IMR-90 (cell line): ENCODE data around the gene PRKCG. TPM values are rescaled to one million over a fixed set of nuclear protein-coding genes. Genes with fewer than 3 reads are reported as not detected.
A peak's percentile ranks its signal among the peaks of the same experiment; 100 is the strongest.

ENCODE experiments used
- ATAC-seq: fragments of 200-7000 bp; cut with Tn5 transposase; 2 replicates; pipeline ENCODE4 v1.9.1; 2020; ENCODE audit warnings: low read depth, mild to moderate bottlenecking, moderate library complexity
- BruUV-seq: library from RNA; stranded (reverse); fragments of 400-500 nt; replicated peaks from 2 replicates; lab custom pipeline; 2021; lab: Mats Ljungman, UMichigan
- CTCF ChIA-PET: fragments of 300-600 bp; formaldehyde crosslinking; extraction: SDS; loops from one replicate; lab custom pipeline; 2021; ENCODE audit warnings: antibody characterized with exemption; lab: Yijun Ruan, JAX
- POLR2A ChIA-PET: fragments of 300-600 bp; sonication (Branson Sonifier 250); formaldehyde crosslinking; loops from one replicate; lab custom pipeline; 2022; ENCODE audit warnings: antibody characterized with exemption; ENCODE audit not compliant: unreplicated experiment; lab: Charles Lee
- DNase-seq: peaks from one replicate; pipeline ENCODE4 v3.0.0; 2013
- H2AFZ ChIP-seq: replicated peaks from 2 replicates; pipeline ENCODE3; 2013; ENCODE audit warnings: low read length, mild to moderate bottlenecking; ENCODE audit not compliant: poor library complexity
- H2AK5ac ChIP-seq: 2 replicates; pipeline ENCODE4 v1.6.1; 2013; ENCODE audit warnings: low read depth, low read length, inconsistent platforms
- H2AK9ac ChIP-seq: replicated peaks from 2 replicates; pipeline ENCODE3; 2013; ENCODE audit warnings: mild to moderate bottlenecking, low read depth, low read length, moderate library complexity; ENCODE audit not compliant: poor library complexity
- H2BK120ac ChIP-seq: 2 replicates; pipeline ENCODE4 v1.6.1; 2013; ENCODE audit warnings: low read depth, low read length, inconsistent platforms
- H2BK15ac ChIP-seq: 3 replicates; pipeline ENCODE4 v1.6.1; 2013; ENCODE audit warnings: low read depth, low read length, inconsistent platforms
- H2BK20ac ChIP-seq: 2 replicates; pipeline ENCODE4 v1.6.1; 2013; ENCODE audit warnings: low read depth, mild to moderate bottlenecking, inconsistent platforms, low read length, moderate library complexity
- H2BK5ac ChIP-seq: 2 replicates; pipeline ENCODE4 v1.6.1; 2013; ENCODE audit warnings: mild to moderate bottlenecking, low read depth, low read length, inconsistent platforms; ENCODE audit not compliant: poor library complexity, severe bottlenecking
- H3K14ac ChIP-seq: replicated peaks from 2 replicates; pipeline ENCODE4 v1.6.1; 2013; ENCODE audit warnings: low read depth, low read length, inconsistent platforms
- H3K18ac ChIP-seq: 2 replicates; pipeline ENCODE4 v1.6.1; 2013; ENCODE audit warnings: low read depth, low read length, control low read depth
- H3K23ac ChIP-seq: 2 replicates; pipeline ENCODE4 v1.6.1; 2013; ENCODE audit warnings: low read depth, low read length, inconsistent platforms
- H3K27ac ChIP-seq: 2 replicates; pipeline ENCODE4 v1.5.1; 2013; ENCODE audit warnings: mild to moderate bottlenecking, control low read depth, low read length; ENCODE audit not compliant: insufficient read depth
- H3K27me3 ChIP-seq: 2 replicates; pipeline ENCODE4 v1.6.1; 2013; ENCODE audit warnings: low read length; ENCODE audit not compliant: control insufficient read depth, insufficient read depth
- H3K36me3 ChIP-seq: 2 replicates; pipeline ENCODE4 v1.6.1; 2013; ENCODE audit warnings: low read length, mixed read lengths; ENCODE audit not compliant: control insufficient read depth, insufficient read depth
- H3K4ac ChIP-seq: 2 replicates; pipeline ENCODE4 v1.6.1; 2013; ENCODE audit warnings: low read depth, low read length, inconsistent platforms
- H3K4me1 ChIP-seq: 2 replicates; pipeline ENCODE4 v1.6.1; 2013; ENCODE audit warnings: low read length, mixed read lengths; ENCODE audit not compliant: control insufficient read depth, insufficient read depth
- H3K4me2 ChIP-seq: 2 replicates; pipeline ENCODE4 v1.6.1; 2013; ENCODE audit warnings: low read depth, mild to moderate bottlenecking, control low read depth, low read length, moderate library complexity
- H3K4me3 ChIP-seq: 2 replicates; pipeline ENCODE4 v1.5.1; 2013; ENCODE audit warnings: low read depth, mild to moderate bottlenecking, control low read depth, low read length, moderate library complexity; ENCODE audit not compliant: insufficient read depth
- H3K56ac ChIP-seq: 2 replicates; pipeline ENCODE4 v1.6.1; 2013; ENCODE audit warnings: low read length, inconsistent platforms; ENCODE audit not compliant: insufficient read depth; ENCODE audit errors: extremely low read depth
- H3K79me1 ChIP-seq, 2 experiments: 2 replicates each; pipeline ENCODE4 v1.6.1; 2013; ENCODE audit warnings: low read length in 2 of 2, inconsistent platforms in 1 of 2, low read depth in 1 of 2
- H3K9ac ChIP-seq: 2 replicates; pipeline ENCODE4 v1.6.1; 2013; ENCODE audit warnings: low read depth, low read length, control low read depth
- H3K9me1 ChIP-seq: 2 replicates; pipeline ENCODE4 v1.6.1; 2013; ENCODE audit warnings: low read length, inconsistent platforms; ENCODE audit not compliant: insufficient read depth
- H3K9me3 ChIP-seq: 2 replicates; pipeline ENCODE4 v1.6.1; 2013; ENCODE audit warnings: low read length; ENCODE audit not compliant: control insufficient read depth, insufficient read depth
- H4K20me1 ChIP-seq: 2 replicates; pipeline ENCODE4 v1.6.1; 2013; ENCODE audit warnings: low read length, inconsistent platforms; ENCODE audit not compliant: insufficient read depth
- H4K5ac ChIP-seq: 2 replicates; pipeline ENCODE4 v1.6.1; 2013; ENCODE audit warnings: mild to moderate bottlenecking, low read depth, low read length, control low read depth
- H4K8ac ChIP-seq, 2 experiments: 2 replicates each; pipeline ENCODE4 v1.6.1; 2013; ENCODE audit warnings: low read depth in 2 of 2, low read length in 2 of 2, control low read depth in 1 of 2, inconsistent platforms in 1 of 2
- H4K91ac ChIP-seq: 2 replicates; pipeline ENCODE4 v1.6.1; 2013; ENCODE audit warnings: low read depth, low read length, inconsistent platforms; ENCODE audit not compliant: insufficient read depth
- BHLHE40 ChIP-seq: fragments of 150-350 bp; IDR thresholded peaks from 2 replicates; pipeline ENCODE4 v1.6.1; 2016; ENCODE audit warnings: mild to moderate bottlenecking, low read depth, low read length
- CEBPB ChIP-seq: IDR thresholded peaks from 2 replicates; pipeline ENCODE4 v1.6.1; 2012; ENCODE audit warnings: low read depth, low read length, improper control_type of control experiment
- FOS ChIP-seq: fragments of 150-350 bp; IDR thresholded peaks from 2 replicates; pipeline ENCODE4 v1.6.1; 2016; ENCODE audit warnings: low read depth, low read length
- MAFK ChIP-seq: IDR thresholded peaks from 2 replicates; pipeline ENCODE4 v1.6.1; 2012; ENCODE audit warnings: low read depth, low read length, improper control_type of control experiment
- MAZ ChIP-seq: IDR thresholded peaks from 2 replicates; pipeline ENCODE4 v1.6.1; 2012; ENCODE audit warnings: low read depth, mild to moderate bottlenecking, low read length, improper control_type of control experiment, moderate library complexity, borderline replicate concordance
- MXI1 ChIP-seq: IDR thresholded peaks from 2 replicates; pipeline ENCODE4 v1.6.1; 2012; ENCODE audit warnings: low read depth, mild to moderate bottlenecking, low read length, moderate library complexity, borderline replicate concordance
- NFE2L2 ChIP-seq: fragments of 150-350 bp; IDR thresholded peaks from 2 replicates; pipeline ENCODE4 v1.6.1; 2016; ENCODE audit warnings: low read depth, mild to moderate bottlenecking, low read length
- RAD21 ChIP-seq: IDR thresholded peaks from 2 replicates; pipeline ENCODE4 v1.6.1; 2012; ENCODE audit warnings: low read length, improper control_type of control experiment
- RCOR1 ChIP-seq: IDR thresholded peaks from 2 replicates; pipeline ENCODE4 v1.6.1; 2012; ENCODE audit warnings: mild to moderate bottlenecking, low read length, improper control_type of control experiment; ENCODE audit not compliant: insufficient replicate concordance
- RFX5 ChIP-seq: IDR thresholded peaks from 2 replicates; pipeline ENCODE4 v1.8.0; 2012; ENCODE audit warnings: low read depth, mild to moderate bottlenecking, low read length, moderate library complexity
- SMC3 ChIP-seq: fragments of 150-350 bp; IDR thresholded peaks from 2 replicates; pipeline ENCODE4 v1.6.1; 2016; ENCODE audit warnings: low read depth, mild to moderate bottlenecking, antibody characterized with exemption, low read length, moderate library complexity
- WGBS, 2 experiments: methylation state at CpG; one replicate each; pipeline versions ENCODE4 v1.1.5 to v1.1.7; 2013; ENCODE audit warnings: missing lambda C conversion rate in 2 of 2; ENCODE audit not compliant: insufficient read length in 1 of 2; ENCODE audit errors: extremely low coverage in 2 of 2; 5-methylcytosine and 5-hydroxymethylcytosine counted together
- dilution Hi-C: fragments of 300-500 bp; cut with HindIII; formaldehyde crosslinking; loops from one replicate; pipeline ENCODE4 v1.14.3; 2018; ENCODE audit warnings: low sequenced_read_pairs; ENCODE audit not compliant: unreplicated experiment
- in situ Hi-C: fragments of 300-500 bp; cut with MboI; formaldehyde crosslinking; loops from 3 replicates; pipeline ENCODE4 v1.14.3; 2019; ENCODE audit warnings: low sequenced_read_pairs, inconsistent platforms, mixed read lengths
- intact Hi-C: fragments of 100-400 bp; cut with micrococcal nuclease; formaldehyde crosslinking; loops from 2 replicates; pipeline ENCODE4 v1.10.0; 2022
- polyA plus RNA-seq, 3 experiments: library from polyadenylated mRNA; depleted of rRNA; stranded (reverse); fragments of >200 nt; gene quantifications; 2 replicates each; pipeline ENCODE4 v1.2.3, GENCODE V29; 2012; ENCODE audit warnings: low replicate concordance in 1 of 3
- total RNA-seq: library from RNA; depleted of rRNA; stranded (reverse); fragments of >200 nt; gene quantifications from 2 replicates; pipeline ENCODE4 v1.2.3, GENCODE V29; 2012

PRKCG gene
- total and polyA plus RNA-seq, 2 of the 4 experiments (the other 2 are of a cell fraction) = not detected

DNA sequence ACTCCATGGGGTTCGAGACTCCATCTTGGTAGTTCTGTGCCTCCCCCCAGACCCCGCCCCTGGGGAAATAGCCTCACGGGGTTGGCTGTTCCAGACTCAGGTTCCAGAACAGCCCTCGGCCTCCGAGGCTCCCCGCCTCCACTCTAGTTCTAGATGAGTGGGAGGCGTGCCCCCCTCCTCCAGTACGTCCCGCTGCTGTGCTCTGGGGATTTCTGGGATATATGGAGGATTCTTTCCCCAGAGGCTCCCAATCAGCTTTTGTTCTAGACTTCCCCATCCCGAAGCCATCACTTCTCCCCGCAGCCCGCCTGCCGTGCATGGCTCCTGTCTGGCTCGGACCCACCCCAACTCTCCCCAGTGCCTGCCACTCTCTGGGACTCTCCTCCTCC lies 25.2 kb downstream of the PRKCG start (continued):
- TF ChIP-seq CEBPB (no peak), RAD21 (no peak)

DNA sequence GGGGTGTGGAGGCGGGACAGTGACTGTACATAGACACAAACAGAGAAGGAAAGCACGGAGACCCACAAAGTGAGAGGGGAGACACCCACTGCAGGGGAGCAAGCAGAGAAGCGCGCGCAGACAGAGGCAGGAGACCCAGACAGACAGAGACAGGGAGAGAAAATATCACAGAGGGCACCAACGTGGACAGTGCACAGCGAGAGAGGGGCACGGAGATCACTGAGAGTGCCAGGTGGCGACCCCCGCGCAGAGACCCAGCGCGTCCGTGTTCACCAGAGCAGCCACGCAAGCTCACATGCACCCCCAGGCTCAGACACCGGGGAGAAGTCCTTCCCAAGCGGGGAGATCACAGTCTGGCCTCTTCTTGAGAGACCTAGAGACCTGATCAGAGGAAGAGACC lies 25.7 kb downstream of the PRKCG start:
- Histone ChIP-seq H3K9me3 (no peaks in the 10 kb centered on the region), H3K79me1 (no peaks in the 10 kb centered on the region), H2BK15ac (no peak overlapping the region), H3K27me3 (peaks cover 31% of the 10 kb centered on the region), H2AK9ac (peak overlapping the region; percentile 5), H3K27ac (no peak overlapping the region), H2BK20ac (no peak overlapping the region), H4K8ac (no peak overlapping the region), H3K23ac (no peak overlapping the region; the same call in 1 of the 2 replicates), H3K9me1 (no peaks in the 10 kb centered on the region), H3K4ac (no peak overlapping the region), H2BK120ac (no peak overlapping the region), H3K36me3 (no peaks in the 10 kb centered on the region), H3K4me2 (peak overlapping the region; percentile 57), H4K91ac (no peak overlapping the region), H4K20me1 (no peaks in the 10 kb centered on the region), H3K14ac (no peak overlapping the region), H2AK5ac (no peak overlapping the region), H3K4me1 (peaks cover 5% of the 10 kb centered on the region; the same call in 1 of the 2 replicates), H2AFZ (peak overlapping the region; percentile 79), H4K5ac (no peak overlapping the region), H3K4me3 (no peak overlapping the region; the same call in 1 of the 2 replicates), H2BK5ac (no peak overlapping the region), H3K9ac (no peak overlapping the region), H3K56ac (no peak overlapping the region), H3K18ac (no peak overlapping the region)
- BruUV-seq = no TSS peak
- 29% methylated on average over 10 of the region's 17 CpGs; no CpG with 5 or more reads in 1 of the 2 experiments for WGBS, 2 experiments
- ChIA-PET POLR2A (no interaction called here), CTCF (interaction anchor here (0.5 to 1.8 kb wide), 2 partner anchors 110 to 116 kb away, joined by 3 to 9 read pairs; no protein-coding TSS in a partner anchor)
- dilution Hi-C loops = no loop called here
- in situ Hi-C loops = no loop called here
- no peak for ATAC-seq
- intact Hi-C loops = no loop called here
- TF ChIP-seq MXI1 (no peak), NFE2L2 (no peak), RFX5 (no peak), FOS (no peak), RAD21 (no peak), RCOR1 (no peak), BHLHE40 (no peak), MAZ (no peak), MAFK (no peak), SMC3 (no peak)
- no peak for DNase-seq
